ENCODE measurements around the gene NR6A1.
A peak's percentile ranks its signal among the peaks of the same experiment; 100 is the strongest.

NR6A1 gene

GRCh38 chr9:124730772-124731171 is 40.3 kb downstream of the NR6A1 start:
- WGBS: 98% methylated on average over 2 of the region's 2 CpGs
- H3K79me1 ChIP-seq (replicated peaks; ENCODE audit: low read length, poor library complexity, severe bottlenecking): peaks cover 3% of the 10 kb centered on the region
- no peak overlapping the region for H2BK5ac ChIP-seq (ENCODE audit: low read depth, low read length, poor library complexity, severe bottlenecking)
- H3K4ac ChIP-seq (ENCODE audit: low read depth in 1 of 2, low read length in 2 of 2): no peak overlapping the region
- H3K27me3 ChIP-seq (ENCODE audit: control insufficient read depth in 1 of 2, insufficient read depth in 1 of 2, low read length in 2 of 2): no peaks in the 10 kb centered on the region
- H2AFZ ChIP-seq (ENCODE audit: low read depth, low read length): no peak overlapping the region
- H3K9ac ChIP-seq (ENCODE audit: low read length): no peak overlapping the region
- no peak overlapping the region for H3K4me3 ChIP-seq (ENCODE audit: insufficient read depth in 1 of 2, low read depth in 1 of 2, low read length in 2 of 2)
- H3K4me1 ChIP-seq (ENCODE audit: control insufficient read depth, insufficient read depth, low read depth, low read length): peaks cover 5% of the 10 kb centered on the region
- no peak overlapping the region for H3K27ac ChIP-seq (ENCODE audit: low read length, poor library complexity, severe bottlenecking)
- no peak for DNase-seq
- H2BK15ac ChIP-seq (ENCODE audit: low read depth, poor library complexity, severe bottlenecking): no peak overlapping the region
- no peak overlapping the region for H3K4me2 ChIP-seq (ENCODE audit: low read length, poor library complexity, severe bottlenecking)
- no peaks in the 10 kb centered on the region for H3K9me3 ChIP-seq (ENCODE audit: control insufficient read depth, low read length)
- no peak overlapping the region for H4K8ac ChIP-seq (ENCODE audit: low read length)
- H3K36me3 ChIP-seq (ENCODE audit: control insufficient read depth in 1 of 2, insufficient read depth in 2 of 2, low read depth in 1 of 2, low read length in 2 of 2): peaks cover 0 to 3% of the 10 kb centered on the region in 2 experiments
- no peak overlapping the region for H4K91ac ChIP-seq (ENCODE audit: low read length)
- H2BK120ac ChIP-seq (ENCODE audit: low read depth, low read length): no peak overlapping the region
- H3K23ac ChIP-seq (ENCODE audit: low read length in 2 of 2): no peak overlapping the region
- no peak overlapping the region for H2AK5ac ChIP-seq (ENCODE audit: low read length, severe bottlenecking)
- H3K14ac ChIP-seq (ENCODE audit: low read length in 2 of 2): no peak overlapping the region
- no peak overlapping the region for H2BK12ac ChIP-seq (ENCODE audit: low read length in 2 of 2)
- H3K18ac ChIP-seq (ENCODE audit: low read depth in 1 of 2, low read length in 2 of 2): no peak overlapping the region

DNA sequence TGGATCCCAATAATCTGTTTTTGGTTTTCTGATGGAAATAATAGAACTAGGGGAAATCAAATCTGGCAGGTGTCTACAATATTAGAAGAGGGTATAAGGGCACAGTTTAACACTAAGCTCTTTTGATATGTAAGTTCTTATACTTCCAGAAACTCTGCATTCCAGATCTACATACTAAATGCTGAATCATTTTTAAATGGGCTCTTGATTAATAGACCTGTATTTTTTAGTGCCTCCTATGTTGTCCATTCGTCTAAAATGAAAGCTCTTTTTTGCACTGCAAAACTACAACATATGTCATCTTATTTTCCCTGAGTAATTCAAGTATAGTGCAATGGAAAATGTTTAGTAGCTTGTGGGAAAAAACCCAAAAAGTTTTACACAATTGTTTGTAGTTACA is 44.2 kb downstream of the NR6A1 start:
- no peaks in the 10 kb centered on the region for H3K27me3 ChIP-seq (ENCODE audit: control insufficient read depth in 1 of 2, insufficient read depth in 1 of 2, low read length in 2 of 2)
- DNase-seq: no peak
- H4K91ac ChIP-seq (ENCODE audit: low read length): no peak overlapping the region
- no peak overlapping the region for H4K8ac ChIP-seq (ENCODE audit: low read length)
- H2BK5ac ChIP-seq (ENCODE audit: low read depth, low read length, poor library complexity, severe bottlenecking): no peak overlapping the region
- H3K4me1 ChIP-seq (ENCODE audit: control insufficient read depth, insufficient read depth, low read depth, low read length): no peaks in the 10 kb centered on the region
- H2BK15ac ChIP-seq (ENCODE audit: low read depth, poor library complexity, severe bottlenecking): no peak overlapping the region
- H3K18ac ChIP-seq (ENCODE audit: low read depth in 1 of 2, low read length in 2 of 2): no peak overlapping the region
- no peak overlapping the region for H3K4me2 ChIP-seq (ENCODE audit: low read length, poor library complexity, severe bottlenecking)
- H3K9ac ChIP-seq (ENCODE audit: low read length): no peak overlapping the region
- H3K9me3 ChIP-seq (ENCODE audit: control insufficient read depth, low read length): no peaks in the 10 kb centered on the region
- no peak overlapping the region for H2BK120ac ChIP-seq (ENCODE audit: low read depth, low read length)
- H2AFZ ChIP-seq (ENCODE audit: low read depth, low read length): no peak overlapping the region
- no peak overlapping the region for H3K23ac ChIP-seq (ENCODE audit: low read length in 2 of 2)
- H3K27ac ChIP-seq (ENCODE audit: low read length, poor library complexity, severe bottlenecking): no peak overlapping the region
- H2BK12ac ChIP-seq (ENCODE audit: low read length in 2 of 2): no peak overlapping the region
- peaks cover 0 to 3% of the 10 kb centered on the region in 2 experiments for H3K36me3 ChIP-seq (ENCODE audit: control insufficient read depth in 1 of 2, insufficient read depth in 2 of 2, low read depth in 1 of 2, low read length in 2 of 2)
- no peak overlapping the region for H3K4ac ChIP-seq (ENCODE audit: low read depth in 1 of 2, low read length in 2 of 2)
- no peak overlapping the region for H3K4me3 ChIP-seq (ENCODE audit: insufficient read depth in 1 of 2, low read depth in 1 of 2, low read length in 2 of 2)
- H2AK5ac ChIP-seq (ENCODE audit: low read length, severe bottlenecking): no peak overlapping the region
- no peak overlapping the region for H3K14ac ChIP-seq (ENCODE audit: low read length in 2 of 2)
- WGBS: no CpG with 5 or more reads among the region's 1 CpG
- peaks cover 6% of the 10 kb centered on the region for H3K79me1 ChIP-seq (replicated peaks; ENCODE audit: low read length, poor library complexity, severe bottlenecking)

GRCh38 chr9:124725068-124725452 is 46.1 kb downstream of the NR6A1 start:
- Histone ChIP-seq H4K91ac (ENCODE audit: low read length) (no peak overlapping the region), H3K14ac (ENCODE audit: low read length in 2 of 2) (peak overlapping the region in 1 of 2 experiments; percentile 8), H3K4ac (ENCODE audit: low read depth in 1 of 2, low read length in 2 of 2) (no peak overlapping the region), H3K27me3 (ENCODE audit: control insufficient read depth in 1 of 2, insufficient read depth in 1 of 2, low read length in 2 of 2) (no peaks in the 10 kb centered on the region), H2AFZ (ENCODE audit: low read depth, low read length) (no peak overlapping the region), H2BK15ac (ENCODE audit: low read depth, poor library complexity, severe bottlenecking) (no peak overlapping the region), H3K23ac (ENCODE audit: low read length in 2 of 2) (no peak overlapping the region), H2BK12ac (ENCODE audit: low read length in 2 of 2) (peak overlapping the region in 1 of 2 experiments; percentile 31), H2BK5ac (ENCODE audit: low read depth, low read length, poor library complexity, severe bottlenecking) (no peak overlapping the region), H3K27ac (ENCODE audit: low read length, poor library complexity, severe bottlenecking) (no peak overlapping the region), H4K8ac (ENCODE audit: low read length) (no peak overlapping the region), H3K4me1 (ENCODE audit: control insufficient read depth, insufficient read depth, low read depth, low read length) (no peaks in the 10 kb centered on the region), H3K9me3 (ENCODE audit: control insufficient read depth, low read length) (no peaks in the 10 kb centered on the region), H3K18ac (ENCODE audit: low read depth in 1 of 2, low read length in 2 of 2) (no peak overlapping the region), H3K36me3 (ENCODE audit: control insufficient read depth in 1 of 2, insufficient read depth in 2 of 2, low read depth in 1 of 2, low read length in 2 of 2) (peaks cover 0 to under 1% of the 10 kb centered on the region in 2 experiments), H3K79me1 (replicated peaks; ENCODE audit: low read length, poor library complexity, severe bottlenecking) (peaks cover 4% of the 10 kb centered on the region), H3K9ac (ENCODE audit: low read length) (no peak overlapping the region), H3K4me3 (ENCODE audit: insufficient read depth in 1 of 2, low read depth in 1 of 2, low read length in 2 of 2) (no peak overlapping the region), H2AK5ac (ENCODE audit: low read length, severe bottlenecking) (peak overlapping the region; percentile 61), H2BK120ac (ENCODE audit: low read depth, low read length) (no peak overlapping the region), H3K4me2 (ENCODE audit: low read length, poor library complexity, severe bottlenecking) (no peak overlapping the region)
- DNase-seq: no peak
- 33% methylated on average over 5 of the region's 5 CpGs for WGBS

GRCh38 chr9:124724415-124725067 is 46.6 kb downstream of the NR6A1 start:
- H3K4me1 ChIP-seq (ENCODE audit: control insufficient read depth, insufficient read depth, low read depth, low read length): no peaks in the 10 kb centered on the region
- H3K27ac ChIP-seq (ENCODE audit: low read length, poor library complexity, severe bottlenecking): no peak overlapping the region
- no peak overlapping the region for H2AFZ ChIP-seq (ENCODE audit: low read depth, low read length)
- no peak overlapping the region for H2BK12ac ChIP-seq (ENCODE audit: low read length in 2 of 2)
- no peak overlapping the region for H3K4me2 ChIP-seq (ENCODE audit: low read length, poor library complexity, severe bottlenecking)
- H3K36me3 ChIP-seq (ENCODE audit: control insufficient read depth in 1 of 2, insufficient read depth in 2 of 2, low read depth in 1 of 2, low read length in 2 of 2): peaks cover 0 to 2% of the 10 kb centered on the region in 2 experiments
- H2BK120ac ChIP-seq (ENCODE audit: low read depth, low read length): no peak overlapping the region
- H3K79me1 ChIP-seq (replicated peaks; ENCODE audit: low read length, poor library complexity, severe bottlenecking): peaks cover 4% of the 10 kb centered on the region
- no peak overlapping the region for H2AK5ac ChIP-seq (ENCODE audit: low read length, severe bottlenecking)
- H3K27me3 ChIP-seq (ENCODE audit: control insufficient read depth in 1 of 2, insufficient read depth in 1 of 2, low read length in 2 of 2): no peaks in the 10 kb centered on the region
- H4K8ac ChIP-seq (ENCODE audit: low read length): no peak overlapping the region
- no peak overlapping the region for H3K4ac ChIP-seq (ENCODE audit: low read depth in 1 of 2, low read length in 2 of 2)
- no peak overlapping the region for H2BK5ac ChIP-seq (ENCODE audit: low read depth, low read length, poor library complexity, severe bottlenecking)
- no peak overlapping the region for H4K91ac ChIP-seq (ENCODE audit: low read length)
- H2BK15ac ChIP-seq (ENCODE audit: low read depth, poor library complexity, severe bottlenecking): no peak overlapping the region
- no peak overlapping the region for H3K4me3 ChIP-seq (ENCODE audit: insufficient read depth in 1 of 2, low read depth in 1 of 2, low read length in 2 of 2)
- 18% methylated on average over 2 of the region's 3 CpGs for WGBS
- no peak for DNase-seq
- no peak overlapping the region for H3K9ac ChIP-seq (ENCODE audit: low read length)
- H3K18ac ChIP-seq (ENCODE audit: low read depth in 1 of 2, low read length in 2 of 2): no peak overlapping the region
- H3K23ac ChIP-seq (ENCODE audit: low read length in 2 of 2): no peak overlapping the region
- no peaks in the 10 kb centered on the region for H3K9me3 ChIP-seq (ENCODE audit: control insufficient read depth, low read length)
- no peak overlapping the region for H3K14ac ChIP-seq (ENCODE audit: low read length in 2 of 2)
